K562 (cell line): ENCODE results near the gene TJP3. TPM values are rescaled to one million over a fixed set of nuclear protein-coding genes. Genes with fewer than 3 reads are reported as not detected.

ENCODE experiments used
- ATAC-seq: fragments of 200-7000 bp; cut with Tn5 transposase; 3 replicates; pipeline ENCODE4 v1.9.1; 2020; ENCODE audit warnings: moderate library complexity
- BruUV-seq: library from RNA; stranded (reverse); fragments of 400-500 nt; replicated peaks from 2 replicates; lab custom pipeline; 2021; lab: Mats Ljungman, UMichigan
- CTCF ChIA-PET: fragments of 300-600 bp; formaldehyde crosslinking; extraction: SDS; loops from one replicate; lab custom pipeline; 2021; ENCODE audit warnings: low intra/inter-chr PET ratio; lab: Yijun Ruan, JAX
- POLR2A ChIA-PET: fragments of 300-600, 350-650 bp; sonication (Branson Sonifier 250); formaldehyde crosslinking; extraction: SDS; loops from one replicate; lab custom pipeline; 2021; ENCODE audit warnings: antibody characterized with exemption, inconsistent platforms; lab: Yijun Ruan, JAX
- DNase-seq, 4 experiments: peaks; one replicate each; pipeline versions ENCODE4 v3.0.0 to v3.0.0-alpha.2; 2011 to 2018; ENCODE audit warnings: low spot score in 3 of 4, mixed read lengths in 3 of 4; ENCODE audit errors: extremely low read depth in 1 of 4
- FAIRE-seq: peaks from 2 replicates; lab custom pipeline; 2011; peaks lifted over from hg19 to GRCh38; lab: Jason Lieb, UNC
- H2AFZ ChIP-seq: 2 replicates; pipeline ENCODE4 v1.6.0; 2011; ENCODE audit warnings: low read depth, low read length, control low read depth, inconsistent platforms
- H3K27ac ChIP-seq: fragments of 200-600 bp; 3 replicates; pipeline ENCODE4 v1.8.0; 2011; ENCODE audit warnings: low read depth, mild to moderate bottlenecking, control low read depth, inconsistent platforms, low read length, moderate library complexity, mixed read lengths; ENCODE audit errors: extremely low read depth
- H3K27me3 ChIP-seq, 2 experiments: fragments of 300-600 bp in 1 of 2; 2 replicates in 1 of 2; 3 replicates in 1 of 2; pipeline versions ENCODE4 v1.6.0 to v1.8.0; 2011; ENCODE audit warnings: inconsistent platforms in 2 of 2, low read length in 2 of 2, mild to moderate bottlenecking in 1 of 2, mixed read lengths in 1 of 2, moderate library complexity in 1 of 2; ENCODE audit not compliant: control insufficient read depth in 2 of 2, insufficient read depth in 2 of 2
- H3K36me3 ChIP-seq: fragments of 300-600 bp; 3 replicates; pipeline ENCODE4 v1.8.0; 2011; ENCODE audit warnings: mild to moderate bottlenecking, low read length, inconsistent platforms; ENCODE audit not compliant: control insufficient read depth, insufficient read depth
- H3K4me1 ChIP-seq, 2 experiments: fragments of 200-600 bp in 1 of 2; replicated peaks in 1 of 2; 2 replicates in 1 of 2; 3 replicates in 1 of 2; pipeline versions ENCODE4 v1.5.1 to v1.8.0; 2011; ENCODE audit warnings: inconsistent platforms in 2 of 2, low read length in 2 of 2, mild to moderate bottlenecking in 1 of 2, mixed read lengths in 1 of 2, moderate library complexity in 1 of 2; ENCODE audit not compliant: control insufficient read depth in 2 of 2, insufficient read depth in 2 of 2
- H3K4me2 ChIP-seq: 2 replicates; pipeline ENCODE4 v1.6.1; 2011; ENCODE audit warnings: low read length, control low read depth, inconsistent platforms, mixed read lengths; ENCODE audit not compliant: insufficient read depth
- H3K4me3 ChIP-seq: fragments of 200-600 bp; sonication (generic), shearing (Covaris generic); 2 replicates; pipeline ENCODE4 v1.5.1; 2016; ENCODE audit warnings: control low read depth, inconsistent platforms
- H3K79me2 ChIP-seq: fragments of 200-600 bp; 3 replicates; pipeline ENCODE4 v1.8.0; 2011; ENCODE audit warnings: low read length, inconsistent platforms; ENCODE audit not compliant: control insufficient read depth, insufficient read depth
- H3K9ac ChIP-seq, 2 experiments: 2 replicates each; pipeline versions ENCODE4 v1.6.0 to v1.6.1; 2011; ENCODE audit warnings: low read depth in 2 of 2, low read length in 2 of 2, control low read depth in 1 of 2, inconsistent platforms in 1 of 2, mild to moderate bottlenecking in 1 of 2, mixed read lengths in 1 of 2; ENCODE audit not compliant: insufficient read depth in 1 of 2
- H3K9me1 ChIP-seq: one replicate; pipeline ENCODE4 v1.6.0; 2011; ENCODE audit warnings: inconsistent platforms, mild to moderate bottlenecking, low read length, moderate library complexity; ENCODE audit not compliant: control insufficient read depth, insufficient read depth
- H3K9me3 ChIP-seq: replicated peaks from 2 replicates; pipeline ENCODE4 v1.5.1; 2011; ENCODE audit warnings: low read depth, low read length, inconsistent platforms; ENCODE audit not compliant: control insufficient read depth, insufficient read depth
- H4K20me1 ChIP-seq: replicated peaks from 2 replicates; pipeline ENCODE4 v1.6.1; 2011; ENCODE audit warnings: low read length, inconsistent platforms, mixed read lengths; ENCODE audit not compliant: control insufficient read depth, insufficient read depth
- ELF1 ChIP-seq: fragments of 200-800 bp; sonication (Bioruptor generic); IDR thresholded peaks from 2 replicates; pipeline ENCODE4 v1.6.1; 2016; ENCODE audit warnings: missing genetic modification characterization, missing compliant biosample characterization
- IFI16 ChIP-seq: fragments of 250-450 bp; sonication (Bioruptor Pico); IDR thresholded peaks from 2 replicates; pipeline ENCODE4 v2.1.2; 2022; ENCODE audit warnings: mild to moderate bottlenecking, inconsistent platforms
- NCOR1 ChIP-seq: fragments of 450-650 bp; IDR thresholded peaks from 2 replicates; pipeline ENCODE4 v1.6.1; 2016; ENCODE audit warnings: mild to moderate bottlenecking, moderate library complexity
- PTTG1 ChIP-seq: fragments of 450-650 bp; IDR thresholded peaks from 2 replicates; pipeline ENCODE4 v1.6.1; 2016; ENCODE audit warnings: low read depth, mild to moderate bottlenecking, missing genetic modification characterization, missing compliant biosample characterization
- RBBP5 ChIP-seq: fragments of 200-600 bp; sonication (generic); IDR thresholded peaks from 2 replicates; pipeline ENCODE4 v1.6.1; 2012; ENCODE audit warnings: borderline replicate concordance, mild to moderate bottlenecking, low read length, control low read depth, inconsistent platforms; ENCODE audit not compliant: insufficient read depth, poor library complexity, severe bottlenecking
- RBM25 ChIP-seq: fragments of 200-400 bp; formaldehyde crosslinking; IDR thresholded peaks from 2 replicates; pipeline ENCODE4 v1.6.1; 2018; ENCODE audit warnings: low read length, low read depth, moderate library complexity; ENCODE audit not compliant: severe bottlenecking
- SIX5 ChIP-seq, 2 experiments: IDR thresholded peaks; 2 replicates each; pipeline ENCODE4 v1.6.1; 2011; ENCODE audit warnings: low read length in 2 of 2, borderline replicate concordance in 1 of 2, low read depth in 1 of 2, mild to moderate bottlenecking in 1 of 2, moderate library complexity in 1 of 2; ENCODE audit not compliant: insufficient read depth in 1 of 2
- YY1 ChIP-seq, 3 experiments: IDR thresholded peaks; 2 replicates each; pipeline ENCODE4 v1.6.1; 2011; ENCODE audit warnings: low read length in 2 of 3, mild to moderate bottlenecking in 2 of 3, moderate library complexity in 2 of 3, borderline replicate concordance in 1 of 3, control low read depth in 1 of 3, low read depth in 1 of 3; ENCODE audit not compliant: insufficient read depth in 3 of 3, insufficient replicate concordance in 2 of 3, control insufficient read depth in 1 of 3, insufficient read length in 1 of 3; ENCODE audit errors: extremely low read depth in 1 of 3
- ZBTB33 ChIP-seq: sonication (generic); formaldehyde crosslinking; IDR thresholded peaks from 2 replicates; pipeline ENCODE4 v1.8.1; 2023; ENCODE audit warnings: mild to moderate bottlenecking, missing genetic modification reagents
- ZNF766 ChIP-seq: fragments of 200-800 bp; sonication (Bioruptor generic); conservative IDR thresholded peaks from 2 replicates; pipeline ENCODE4 v1.6.1; 2016; ENCODE audit warnings: missing genetic modification characterization, missing compliant biosample characterization
- WGBS: fragments of 100-300 bp; shearing (Covaris generic); methylation state at CpG from one replicate; pipeline ENCODE4 v1.1.6; 2016; ENCODE audit warnings: low coverage, mixed read lengths; ENCODE audit not compliant: insufficient coverage; ENCODE audit errors: missing lambda C conversion rate; 5-methylcytosine and 5-hydroxymethylcytosine counted together
- in situ Hi-C: fragments of 300-500 bp; cut with MboI; formaldehyde crosslinking; loops from 4 replicates; pipeline ENCODE4 v1.15.0; 2018; ENCODE audit warnings: inconsistent platforms, mixed read lengths
- intact Hi-C: fragments of 100-400 bp; cut with micrococcal nuclease; formaldehyde crosslinking; loops from 2 replicates; pipeline ENCODE4 v1.14.2; 2022
- polyA plus RNA-seq, 8 experiments: library from polyadenylated mRNA; depleted of rRNA in 4 of 8; stranded (reverse) in 5 of 8; unstranded in 3 of 8; fragments of >200 nt; fragmentation: Nextera tagmentation in 2 of 8; fragmentation: Illumina TruSeq in 1 of 8; extraction: Ambion mirVana in 2 of 8; extraction: Trizol in 1 of 8; gene quantifications; 2 replicates each; pipeline versions ENCODE4 v1.2.1 to v1.2.3, GENCODE V29; 2011 to 2014; ENCODE audit warnings: inconsistent platforms in 1 of 8, missing spikeins in 1 of 8
- total RNA-seq, 7 experiments: library from RNA; depleted of rRNA in 6 of 7; stranded (reverse); fragments of >200 nt in 6 of 7; fragmentation: Illumina TruSeq in 2 of 7; extraction: Trizol in 2 of 7; gene quantifications; 2 replicates each; pipeline versions ENCODE4 v1.2.1 to v1.2.3, GENCODE V29; 2011 to 2021; ENCODE audit warnings: low replicate concordance in 1 of 7
- TF ChIP-seq, protein P1 (sequence below): sonication (generic); formaldehyde crosslinking; IDR thresholded peaks from 2 replicates; pipeline ENCODE4 v1.8.0; 2022; ENCODE audit warnings: mild to moderate bottlenecking, missing genetic modification reagents

The TJP3 gene
- total and polyA plus RNA-seq, 9 of the 15 experiments (the other 6 are each of a cell fraction or from before 2014, with no cell fraction given): 0.11 to 2.4 (median 0.57) TPM; not detected in 1

DNA sequence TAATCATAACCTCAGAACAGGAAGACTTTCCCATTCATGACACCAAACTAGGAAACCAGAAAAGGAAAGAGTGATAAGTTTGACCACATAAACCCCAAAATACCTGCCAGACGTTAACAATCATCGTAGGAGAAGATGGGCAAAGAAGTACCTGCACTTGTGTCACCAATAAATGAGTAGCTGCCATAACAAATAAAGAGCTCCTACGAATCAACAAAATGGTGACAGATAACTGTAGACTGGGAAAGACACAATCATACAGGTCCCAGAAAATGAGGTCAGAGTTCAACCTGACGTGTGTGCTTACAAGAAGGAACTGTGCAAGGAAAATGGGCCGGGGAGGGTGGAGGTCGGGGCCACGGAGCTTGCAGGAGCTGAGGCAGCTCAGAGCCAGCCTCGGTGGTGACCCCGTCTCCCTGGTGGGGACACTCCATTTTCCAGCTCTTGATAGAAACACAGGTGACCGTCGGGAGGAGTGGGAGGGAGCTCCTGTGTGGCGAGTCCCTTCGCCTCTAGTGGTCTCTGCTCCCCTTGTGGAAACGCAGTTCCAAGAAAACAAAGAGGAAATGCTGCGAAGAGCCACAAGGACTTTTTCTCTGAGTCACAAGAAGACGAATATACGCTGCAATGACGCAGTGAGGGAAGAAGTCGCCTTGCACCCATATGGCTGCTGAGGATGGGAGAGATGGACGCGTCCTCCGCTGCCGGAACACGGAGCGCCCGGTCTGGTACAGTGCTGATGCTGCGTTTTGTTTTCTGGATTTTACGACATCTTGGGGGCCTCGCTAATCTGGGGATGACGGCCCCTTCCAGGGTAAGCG lies 17.4 kb upstream of the TJP3 start (continued):
- no peak for TF ChIP-seq YY1 (IDR thresholded peaks at IDR 0.05; ENCODE audit: borderline replicate concordance in 1 of 3, control insufficient read depth in 1 of 3, extremely low read depth in 1 of 3, insufficient read depth in 3 of 3, insufficient read length in 1 of 3, insufficient replicate concordance in 2 of 3, low read depth in 1 of 3, low read length in 2 of 3)
- no peak for TF ChIP-seq PTTG1
- TF ChIP-seq, protein P1, sequence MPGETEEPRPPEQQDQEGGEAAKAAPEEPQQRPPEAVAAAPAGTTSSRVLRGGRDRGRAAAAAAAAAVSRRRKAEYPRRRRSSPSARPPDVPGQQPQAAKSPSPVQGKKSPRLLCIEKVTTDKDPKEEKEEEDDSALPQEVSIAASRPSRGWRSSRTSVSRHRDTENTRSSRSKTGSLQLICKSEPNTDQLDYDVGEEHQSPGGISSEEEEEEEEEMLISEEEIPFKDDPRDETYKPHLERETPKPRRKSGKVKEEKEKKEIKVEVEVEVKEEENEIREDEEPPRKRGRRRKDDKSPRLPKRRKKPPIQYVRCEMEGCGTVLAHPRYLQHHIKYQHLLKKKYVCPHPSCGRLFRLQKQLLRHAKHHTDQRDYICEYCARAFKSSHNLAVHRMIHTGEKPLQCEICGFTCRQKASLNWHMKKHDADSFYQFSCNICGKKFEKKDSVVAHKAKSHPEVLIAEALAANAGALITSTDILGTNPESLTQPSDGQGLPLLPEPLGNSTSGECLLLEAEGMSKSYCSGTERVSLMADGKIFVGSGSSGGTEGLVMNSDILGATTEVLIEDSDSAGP: no peak
- no peak for TF ChIP-seq IFI16 (CRISPR knock-in tag)
- TF ChIP-seq NCOR1: no peak

- peaks cover 0 to 67% of the 10 kb centered on the region in 2 experiments; a peak in 3 of 5 replicates for H3K4me1 ChIP-seq
- H3K27ac ChIP-seq: no peak overlapping the region
- H3K4me3 ChIP-seq: no peak overlapping the region
- H3K9me1 ChIP-seq: no peaks in the 10 kb centered on the region
- ATAC-seq: no peak
- no TSS peak for BruUV-seq
- H3K36me3 ChIP-seq: peaks cover 13% of the 10 kb centered on the region; the same call in 1 of the 3 replicates
- in situ Hi-C loops: no loop called here
- ChIA-PET POLR2A (no interaction called here), CTCF (no interaction called here)
- H3K27me3 ChIP-seq: no peaks in the 10 kb centered on the region
- no peak overlapping the region for H3K9ac ChIP-seq
- no peak overlapping the region for H3K4me2 ChIP-seq
- intact Hi-C loops: no loop called here
- WGBS: 75% methylated on average over 14 of the region's 16 CpGs
- TF ChIP-seq ZNF766 (CRISPR knock-in tag) (no peak), ZBTB33 (peak; percentile 65; the same call in 1 of the 2 replicates), RBBP5 (peak; percentile 13), ELF1 (tag) (no peak), RBM25 (no peak), SIX5 (IDR thresholded peaks at IDR 0.05; ENCODE audit: borderline replicate concordance in 1 of 2, insufficient read depth in 1 of 2, low read depth in 1 of 2, low read length in 2 of 2) (no peak)
- DNase-seq: no peak
- no peaks in the 10 kb centered on the region for H3K9me3 ChIP-seq
- peaks cover 4% of the 10 kb centered on the region for H4K20me1 ChIP-seq
- FAIRE-seq: no peak
- peaks cover 74% of the 10 kb centered on the region for H3K79me2 ChIP-seq
- H2AFZ ChIP-seq: no peak overlapping the region
Observed at GRCh38 chr19:3691372-3691716, 16.8 kb upstream of the TJP3 start.
